IMR-90 (cell line): ENCODE results near the gene UNC79. TPM values are rescaled to one million over a fixed set of nuclear protein-coding genes. Genes with fewer than 3 reads are reported as not detected.

Source experiments
- ATAC-seq: fragments of 200-7000 bp; cut with Tn5 transposase; 2 replicates; pipeline ENCODE4 v1.9.1; 2020; ENCODE audit warnings: low read depth, mild to moderate bottlenecking, moderate library complexity
- BruUV-seq: library from RNA; stranded (reverse); fragments of 400-500 nt; replicated peaks from 2 replicates; lab custom pipeline; 2021; lab: Mats Ljungman, UMichigan
- CTCF ChIA-PET: fragments of 300-600 bp; formaldehyde crosslinking; extraction: SDS; loops from one replicate; lab custom pipeline; 2021; ENCODE audit warnings: antibody characterized with exemption; lab: Yijun Ruan, JAX
- POLR2A ChIA-PET: fragments of 300-600 bp; sonication (Branson Sonifier 250); formaldehyde crosslinking; loops from one replicate; lab custom pipeline; 2022; ENCODE audit warnings: antibody characterized with exemption; ENCODE audit not compliant: unreplicated experiment; lab: Charles Lee
- DNase-seq: peaks from one replicate; pipeline ENCODE4 v3.0.0; 2013
- H2AFZ ChIP-seq: replicated peaks from 2 replicates; pipeline ENCODE3; 2013; ENCODE audit warnings: low read length, mild to moderate bottlenecking; ENCODE audit not compliant: poor library complexity
- H2AK5ac ChIP-seq: 2 replicates; pipeline ENCODE4 v1.6.1; 2013; ENCODE audit warnings: low read depth, low read length, inconsistent platforms
- H2AK9ac ChIP-seq: replicated peaks from 2 replicates; pipeline ENCODE3; 2013; ENCODE audit warnings: mild to moderate bottlenecking, low read depth, low read length, moderate library complexity; ENCODE audit not compliant: poor library complexity
- H2BK120ac ChIP-seq: 2 replicates; pipeline ENCODE4 v1.6.1; 2013; ENCODE audit warnings: low read depth, low read length, inconsistent platforms
- H2BK15ac ChIP-seq: 3 replicates; pipeline ENCODE4 v1.6.1; 2013; ENCODE audit warnings: low read depth, low read length, inconsistent platforms
- H2BK20ac ChIP-seq: 2 replicates; pipeline ENCODE4 v1.6.1; 2013; ENCODE audit warnings: low read depth, mild to moderate bottlenecking, inconsistent platforms, low read length, moderate library complexity
- H2BK5ac ChIP-seq: 2 replicates; pipeline ENCODE4 v1.6.1; 2013; ENCODE audit warnings: mild to moderate bottlenecking, low read depth, low read length, inconsistent platforms; ENCODE audit not compliant: poor library complexity, severe bottlenecking
- H3K14ac ChIP-seq: replicated peaks from 2 replicates; pipeline ENCODE4 v1.6.1; 2013; ENCODE audit warnings: low read depth, low read length, inconsistent platforms
- H3K18ac ChIP-seq: 2 replicates; pipeline ENCODE4 v1.6.1; 2013; ENCODE audit warnings: low read depth, low read length, control low read depth
- H3K23ac ChIP-seq: 2 replicates; pipeline ENCODE4 v1.6.1; 2013; ENCODE audit warnings: low read depth, low read length, inconsistent platforms
- H3K27ac ChIP-seq: 2 replicates; pipeline ENCODE4 v1.5.1; 2013; ENCODE audit warnings: mild to moderate bottlenecking, control low read depth, low read length; ENCODE audit not compliant: insufficient read depth
- H3K27me3 ChIP-seq: 2 replicates; pipeline ENCODE4 v1.6.1; 2013; ENCODE audit warnings: low read length; ENCODE audit not compliant: control insufficient read depth, insufficient read depth
- H3K36me3 ChIP-seq: 2 replicates; pipeline ENCODE4 v1.6.1; 2013; ENCODE audit warnings: low read length, mixed read lengths; ENCODE audit not compliant: control insufficient read depth, insufficient read depth
- H3K4ac ChIP-seq: 2 replicates; pipeline ENCODE4 v1.6.1; 2013; ENCODE audit warnings: low read depth, low read length, inconsistent platforms
- H3K4me1 ChIP-seq: 2 replicates; pipeline ENCODE4 v1.6.1; 2013; ENCODE audit warnings: low read length, mixed read lengths; ENCODE audit not compliant: control insufficient read depth, insufficient read depth
- H3K4me2 ChIP-seq: 2 replicates; pipeline ENCODE4 v1.6.1; 2013; ENCODE audit warnings: low read depth, mild to moderate bottlenecking, control low read depth, low read length, moderate library complexity
- H3K4me3 ChIP-seq: 2 replicates; pipeline ENCODE4 v1.5.1; 2013; ENCODE audit warnings: low read depth, mild to moderate bottlenecking, control low read depth, low read length, moderate library complexity; ENCODE audit not compliant: insufficient read depth
- H3K56ac ChIP-seq: 2 replicates; pipeline ENCODE4 v1.6.1; 2013; ENCODE audit warnings: low read length, inconsistent platforms; ENCODE audit not compliant: insufficient read depth; ENCODE audit errors: extremely low read depth
- H3K79me1 ChIP-seq, 2 experiments: 2 replicates each; pipeline ENCODE4 v1.6.1; 2013; ENCODE audit warnings: low read length in 2 of 2, inconsistent platforms in 1 of 2, low read depth in 1 of 2
- H3K9ac ChIP-seq: 2 replicates; pipeline ENCODE4 v1.6.1; 2013; ENCODE audit warnings: low read depth, low read length, control low read depth
- H3K9me1 ChIP-seq: 2 replicates; pipeline ENCODE4 v1.6.1; 2013; ENCODE audit warnings: low read length, inconsistent platforms; ENCODE audit not compliant: insufficient read depth
- H3K9me3 ChIP-seq: 2 replicates; pipeline ENCODE4 v1.6.1; 2013; ENCODE audit warnings: low read length; ENCODE audit not compliant: control insufficient read depth, insufficient read depth
- H4K20me1 ChIP-seq: 2 replicates; pipeline ENCODE4 v1.6.1; 2013; ENCODE audit warnings: low read length, inconsistent platforms; ENCODE audit not compliant: insufficient read depth
- H4K5ac ChIP-seq: 2 replicates; pipeline ENCODE4 v1.6.1; 2013; ENCODE audit warnings: mild to moderate bottlenecking, low read depth, low read length, control low read depth
- H4K8ac ChIP-seq, 2 experiments: 2 replicates each; pipeline ENCODE4 v1.6.1; 2013; ENCODE audit warnings: low read depth in 2 of 2, low read length in 2 of 2, control low read depth in 1 of 2, inconsistent platforms in 1 of 2
- H4K91ac ChIP-seq: 2 replicates; pipeline ENCODE4 v1.6.1; 2013; ENCODE audit warnings: low read depth, low read length, inconsistent platforms; ENCODE audit not compliant: insufficient read depth
- BHLHE40 ChIP-seq: fragments of 150-350 bp; IDR thresholded peaks from 2 replicates; pipeline ENCODE4 v1.6.1; 2016; ENCODE audit warnings: mild to moderate bottlenecking, low read depth, low read length
- CEBPB ChIP-seq: IDR thresholded peaks from 2 replicates; pipeline ENCODE4 v1.6.1; 2012; ENCODE audit warnings: low read depth, low read length, improper control_type of control experiment
- CHD1 ChIP-seq: IDR thresholded peaks from 2 replicates; pipeline ENCODE4 v1.6.1; 2012; ENCODE audit warnings: low read depth, low read length, improper control_type of control experiment
- CTCF ChIP-seq: conservative IDR thresholded peaks from 2 replicates; pipeline ENCODE4 v1.5.1; 2012; ENCODE audit warnings: mild to moderate bottlenecking, low read depth, low read length, improper control_type of control experiment
- ELK1 ChIP-seq: fragments of 150-350 bp; IDR thresholded peaks from 2 replicates; pipeline ENCODE4 v1.6.1; 2016; ENCODE audit warnings: low read depth, mild to moderate bottlenecking, low read length, moderate library complexity, borderline replicate concordance
- FOS ChIP-seq: fragments of 150-350 bp; IDR thresholded peaks from 2 replicates; pipeline ENCODE4 v1.6.1; 2016; ENCODE audit warnings: low read depth, low read length
- MAFK ChIP-seq: IDR thresholded peaks from 2 replicates; pipeline ENCODE4 v1.6.1; 2012; ENCODE audit warnings: low read depth, low read length, improper control_type of control experiment
- MAZ ChIP-seq: IDR thresholded peaks from 2 replicates; pipeline ENCODE4 v1.6.1; 2012; ENCODE audit warnings: low read depth, mild to moderate bottlenecking, low read length, improper control_type of control experiment, moderate library complexity, borderline replicate concordance
- MXI1 ChIP-seq: IDR thresholded peaks from 2 replicates; pipeline ENCODE4 v1.6.1; 2012; ENCODE audit warnings: low read depth, mild to moderate bottlenecking, low read length, moderate library complexity, borderline replicate concordance
- NFE2L2 ChIP-seq: fragments of 150-350 bp; IDR thresholded peaks from 2 replicates; pipeline ENCODE4 v1.6.1; 2016; ENCODE audit warnings: low read depth, mild to moderate bottlenecking, low read length
- POLR2A ChIP-seq: IDR thresholded peaks from 2 replicates; pipeline ENCODE4 v1.6.1; 2012; ENCODE audit warnings: mild to moderate bottlenecking, low read depth, low read length
- RAD21 ChIP-seq: IDR thresholded peaks from 2 replicates; pipeline ENCODE4 v1.6.1; 2012; ENCODE audit warnings: low read length, improper control_type of control experiment
- RCOR1 ChIP-seq: IDR thresholded peaks from 2 replicates; pipeline ENCODE4 v1.6.1; 2012; ENCODE audit warnings: mild to moderate bottlenecking, low read length, improper control_type of control experiment; ENCODE audit not compliant: insufficient replicate concordance
- RFX5 ChIP-seq: IDR thresholded peaks from 2 replicates; pipeline ENCODE4 v1.8.0; 2012; ENCODE audit warnings: low read depth, mild to moderate bottlenecking, low read length, moderate library complexity
- SMC3 ChIP-seq: fragments of 150-350 bp; IDR thresholded peaks from 2 replicates; pipeline ENCODE4 v1.6.1; 2016; ENCODE audit warnings: low read depth, mild to moderate bottlenecking, antibody characterized with exemption, low read length, moderate library complexity
- USF2 ChIP-seq: fragments of 150-350 bp; IDR thresholded peaks from 2 replicates; pipeline ENCODE4 v1.6.1; 2017; ENCODE audit warnings: mild to moderate bottlenecking, antibody characterized with exemption, low read length, low read depth
- WGBS, 2 experiments: methylation state at CpG; one replicate each; pipeline versions ENCODE4 v1.1.5 to v1.1.7; 2013; ENCODE audit warnings: missing lambda C conversion rate in 2 of 2; ENCODE audit not compliant: insufficient read length in 1 of 2; ENCODE audit errors: extremely low coverage in 2 of 2; 5-methylcytosine and 5-hydroxymethylcytosine counted together
- dilution Hi-C: fragments of 300-500 bp; cut with HindIII; formaldehyde crosslinking; loops from one replicate; pipeline ENCODE4 v1.14.3; 2018; ENCODE audit warnings: low sequenced_read_pairs; ENCODE audit not compliant: unreplicated experiment
- in situ Hi-C: fragments of 300-500 bp; cut with MboI; formaldehyde crosslinking; loops from 3 replicates; pipeline ENCODE4 v1.14.3; 2019; ENCODE audit warnings: low sequenced_read_pairs, inconsistent platforms, mixed read lengths
- intact Hi-C: fragments of 100-400 bp; cut with micrococcal nuclease; formaldehyde crosslinking; loops from 2 replicates; pipeline ENCODE4 v1.10.0; 2022
- polyA plus RNA-seq, 3 experiments: library from polyadenylated mRNA; depleted of rRNA; stranded (reverse); fragments of >200 nt; gene quantifications; 2 replicates each; pipeline ENCODE4 v1.2.3, GENCODE V29; 2012; ENCODE audit warnings: low replicate concordance in 1 of 3
- total RNA-seq: library from RNA; depleted of rRNA; stranded (reverse); fragments of >200 nt; gene quantifications from 2 replicates; pipeline ENCODE4 v1.2.3, GENCODE V29; 2012

Gene UNC79
- total and polyA plus RNA-seq, 2 of the 4 experiments (the other 2 are of a cell fraction) = under 0.01 TPM

- H3K4me3 ChIP-seq = no peak overlapping the region
- no peak overlapping the region for H4K5ac ChIP-seq
- no peaks in the 10 kb centered on the region for H3K9me1 ChIP-seq
- no peaks in the 10 kb centered on the region for H4K20me1 ChIP-seq
- no peak overlapping the region for H3K23ac ChIP-seq
- no peak overlapping the region for H2AK9ac ChIP-seq
- H2BK120ac ChIP-seq = no peak overlapping the region
- intact Hi-C loops (no loop called here), dilution Hi-C loops (no loop called here), in situ Hi-C loops (no loop called here)
- H4K8ac ChIP-seq = no peak overlapping the region
- no peak for DNase-seq
- no peak overlapping the region for H3K14ac ChIP-seq
- no peak overlapping the region for H2BK15ac ChIP-seq
- no peak overlapping the region for H2BK20ac ChIP-seq
- H3K18ac ChIP-seq = no peak overlapping the region
- POLR2A ChIA-PET = no interaction called here
- no peak overlapping the region for H3K9ac ChIP-seq
- H2AK5ac ChIP-seq = no peak overlapping the region
- H3K27ac ChIP-seq = no peak overlapping the region
- no peak overlapping the region for H3K4me2 ChIP-seq
- H3K79me1 ChIP-seq = no peaks in the 10 kb centered on the region
- peaks cover 15% of the 10 kb centered on the region for H3K9me3 ChIP-seq
- no TSS peak for BruUV-seq
- no peak overlapping the region for H4K91ac ChIP-seq
- TF ChIP-seq CTCF (no peak), MAZ (no peak), NFE2L2 (no peak), USF2 (no peak), CEBPB (no peak), FOS (no peak), RAD21 (no peak), SMC3 (no peak), RCOR1 (no peak), ELK1 (no peak), POLR2A (no peak), BHLHE40 (no peak), MXI1 (no peak), MAFK (no peak), CHD1 (no peak), RFX5 (no peak)
- no peaks in the 10 kb centered on the region for H3K36me3 ChIP-seq
- ATAC-seq = no peak
- no peaks in the 10 kb centered on the region for H3K27me3 ChIP-seq
- H3K4ac ChIP-seq = no peak overlapping the region
- H3K4me1 ChIP-seq = no peaks in the 10 kb centered on the region
- WGBS, 2 experiments = 34% methylated on average over 8 of the region's 13 CpGs; no CpG with 5 or more reads in 1 of the 2 experiments
- no peak overlapping the region for H2AFZ ChIP-seq
- no peak overlapping the region for H2BK5ac ChIP-seq
- CTCF ChIA-PET = no interaction called here
- H3K56ac ChIP-seq = no peak overlapping the region
Measured at GRCh38 chr14:93715279-93715927, 284.7 kb downstream of the UNC79 start.
